SK-N-SH (cell line): Measurements from ENCODE around the gene SMPD3. TPM values are rescaled to one million over a fixed set of nuclear protein-coding genes. Genes with fewer than 3 reads are reported as not detected.

Experiments
- CTCF ChIA-PET: fragments of 300-600, 350-600 bp; formaldehyde crosslinking; extraction: SDS; loops from one replicate; lab custom pipeline; 2021; lab: Yijun Ruan, JAX
- POLR2A ChIA-PET: fragments of 350-600 bp; sonication (Branson Sonifier 250); formaldehyde crosslinking; extraction: SDS; loops from one replicate; lab custom pipeline; 2020; ENCODE audit warnings: antibody characterized with exemption, inconsistent platforms; lab: Yijun Ruan, JAX
- DNase-seq: peaks from one replicate; pipeline ENCODE4 v3.0.0; 2012
- H2AFZ ChIP-seq: fragments of 200-600 bp; sonication (generic); 2 replicates; pipeline ENCODE4 v1.8.1; 2016; ENCODE audit warnings: antibody characterized with exemption, mild to moderate bottlenecking, low read depth
- H3F3A ChIP-seq: fragments of 200-600 bp; sonication (generic); replicated peaks from 2 replicates; pipeline ENCODE3; 2016; ENCODE audit warnings: antibody characterized with exemption, mild to moderate bottlenecking; ENCODE audit not compliant: insufficient read depth
- H3K27ac ChIP-seq, 2 experiments: fragments of 200-500 bp in 1 of 2; fragments of 200-600 bp in 1 of 2; sonication (Bioruptor generic) in 1 of 2; sonication (generic), shearing (Covaris generic) in 1 of 2; 2 replicates each; pipeline versions ENCODE4 v1.5.1 to v1.6.1; 2014 to 2016; ENCODE audit warnings: low read depth in 2 of 2, inconsistent platforms in 1 of 2, low read length in 1 of 2, mild to moderate bottlenecking in 1 of 2, mixed read lengths in 1 of 2
- H3K27me3 ChIP-seq: fragments of 200-600 bp; sonication (generic), shearing (Covaris generic); 2 replicates; pipeline ENCODE4 v1.6.1; 2016; ENCODE audit warnings: mixed run types; ENCODE audit not compliant: insufficient read depth
- H3K36me3 ChIP-seq, 2 experiments: fragments of 200-500 bp in 1 of 2; fragments of 200-600 bp in 1 of 2; sonication (Bioruptor generic) in 1 of 2; sonication (generic) in 1 of 2; replicated peaks in 1 of 2; 2 replicates each; pipeline versions ENCODE3 to v1.5.1; 2014 to 2016; ENCODE audit warnings: low read length in 1 of 2, mild to moderate bottlenecking in 1 of 2; ENCODE audit not compliant: insufficient read depth in 2 of 2, control insufficient read depth in 1 of 2
- H3K4me1 ChIP-seq, 2 experiments: fragments of 200-500 bp in 1 of 2; fragments of 200-600 bp in 1 of 2; sonication (Bioruptor generic) in 1 of 2; sonication (generic), shearing (Covaris generic) in 1 of 2; 2 replicates each; pipeline versions ENCODE4 v1.5.1 to v1.6.1; 2014 to 2016; ENCODE audit warnings: low read depth in 1 of 2, low read length in 1 of 2, mixed run types in 1 of 2; ENCODE audit not compliant: insufficient read depth in 2 of 2, control insufficient read depth in 1 of 2
- H3K4me2 ChIP-seq: fragments of 200-600 bp; sonication (generic), shearing (Covaris generic); 2 replicates; pipeline ENCODE4 v1.6.1; 2017; ENCODE audit warnings: mixed run types
- H3K4me3 ChIP-seq, 2 experiments: fragments of 200-500 bp in 1 of 2; fragments of 200-600 bp in 1 of 2; sonication (Bioruptor generic) in 1 of 2; sonication (generic), shearing (Covaris generic) in 1 of 2; 2 replicates each; pipeline versions ENCODE4 v1.5.1 to v1.8.1; 2014 to 2016; ENCODE audit warnings: low read depth in 2 of 2, inconsistent platforms in 1 of 2, low read length in 1 of 2, mild to moderate bottlenecking in 1 of 2, mixed read lengths in 1 of 2, moderate library complexity in 1 of 2
- H3K79me2 ChIP-seq: fragments of 200-600 bp; sonication (generic); 2 replicates; pipeline ENCODE4 v1.8.1; 2017; ENCODE audit warnings: mild to moderate bottlenecking; ENCODE audit not compliant: insufficient read depth
- H3K9ac ChIP-seq: fragments of 200-600 bp; sonication (generic); 2 replicates; pipeline ENCODE4 v1.6.1; 2017; ENCODE audit warnings: mixed run types
- H3K9me2 ChIP-seq: fragments of 200-600 bp; sonication (generic); 2 replicates; pipeline ENCODE4 v1.6.1; 2017; ENCODE audit warnings: mixed run types
- H3K9me3 ChIP-seq: fragments of 200-600 bp; sonication (generic); 2 replicates; pipeline ENCODE4 v1.6.1; 2017; ENCODE audit warnings: mixed run types, mild to moderate bottlenecking, moderate library complexity
- H4K20me1 ChIP-seq: fragments of 200-600 bp; sonication (generic); 2 replicates; pipeline ENCODE4 v1.6.1; 2017; ENCODE audit warnings: mild to moderate bottlenecking, mixed run types; ENCODE audit not compliant: insufficient read depth
- CHD2 ChIP-seq: fragments of 150-350 bp; IDR thresholded peaks from 2 replicates; pipeline ENCODE4 v1.6.1; 2018; ENCODE audit warnings: low read length; ENCODE audit not compliant: partially characterized antibody
- FOXM1 ChIP-seq: IDR thresholded peaks from 2 replicates; pipeline ENCODE4 v1.4.0; 2012; ENCODE audit warnings: low read depth, mild to moderate bottlenecking
- GATA2 ChIP-seq: sonication (generic); formaldehyde crosslinking; IDR thresholded peaks from 2 replicates; pipeline ENCODE4 v1.5.0; 2020; ENCODE audit warnings: mild to moderate bottlenecking, missing genetic modification reagents
- MXI1 ChIP-seq: IDR thresholded peaks from 2 replicates; pipeline ENCODE4 v1.6.1; 2012; ENCODE audit warnings: mild to moderate bottlenecking, low read depth, low read length, improper control_type of control experiment
- NFIC ChIP-seq: IDR thresholded peaks from 2 replicates; pipeline ENCODE4 v1.4.0; 2012; ENCODE audit warnings: borderline replicate concordance
- NRF1 ChIP-seq: IDR thresholded peaks from 2 replicates; pipeline ENCODE4 v1.6.1; 2012; ENCODE audit warnings: low read depth, mild to moderate bottlenecking, low read length
- RFX5 ChIP-seq: IDR thresholded peaks from 2 replicates; pipeline ENCODE4 v1.6.1; 2012; ENCODE audit warnings: mild to moderate bottlenecking, improper control_type of control experiment, low read length
- RXRA ChIP-seq: IDR thresholded peaks from 2 replicates; pipeline ENCODE4 v1.4.0; 2012; ENCODE audit warnings: low read depth, mild to moderate bottlenecking, borderline replicate concordance
- SIN3A ChIP-seq: IDR thresholded peaks from 2 replicates; pipeline ENCODE4 v1.6.1; 2012; ENCODE audit warnings: low read depth, mild to moderate bottlenecking, low read length, moderate library complexity, borderline replicate concordance
- SMC3 ChIP-seq: IDR thresholded peaks from 2 replicates; pipeline ENCODE4 v1.6.1; 2012; ENCODE audit warnings: low read depth, low read length, improper control_type of control experiment
- TAF1 ChIP-seq: IDR thresholded peaks from 2 replicates; pipeline ENCODE4 v1.6.1; 2012; ENCODE audit warnings: low read depth, mild to moderate bottlenecking, low read length, moderate library complexity, borderline replicate concordance
- WGBS: methylation state at CpG from one replicate; pipeline ENCODE4 v1.1.6; 2017; ENCODE audit warnings: low lambda C conversion rate; 5-methylcytosine and 5-hydroxymethylcytosine counted together
- polyA plus RNA-seq, 3 experiments: library from polyadenylated mRNA; depleted of rRNA; stranded (reverse); fragments of >200 nt; gene quantifications; 2 replicates each; pipeline ENCODE4 v1.2.3, GENCODE V29; 2012
- TF ChIP-seq, protein P1 (sequence below): IDR thresholded peaks from 2 replicates; pipeline ENCODE4; 2012
- TF ChIP-seq, protein P2 (sequence below): IDR thresholded peaks from 2 replicates; pipeline ENCODE4 v1.6.1; 2012; ENCODE audit warnings: mild to moderate bottlenecking, low read depth, low read length, moderate library complexity
- TF ChIP-seq, protein P3 (sequence below): fragments of 150-350 bp; IDR thresholded peaks from 2 replicates; pipeline ENCODE4 v1.6.1; 2016; ENCODE audit warnings: mild to moderate bottlenecking, low read depth, low read length
- TF ChIP-seq, protein P4 (sequence below): IDR thresholded peaks from 2 replicates; pipeline ENCODE4 v1.4.0; 2012; ENCODE audit warnings: low read depth

SMPD3 gene
- polyA plus RNA-seq, 1 of the 3 experiments (the other 2 are of a cell fraction): 0.38 TPM

DNA sequence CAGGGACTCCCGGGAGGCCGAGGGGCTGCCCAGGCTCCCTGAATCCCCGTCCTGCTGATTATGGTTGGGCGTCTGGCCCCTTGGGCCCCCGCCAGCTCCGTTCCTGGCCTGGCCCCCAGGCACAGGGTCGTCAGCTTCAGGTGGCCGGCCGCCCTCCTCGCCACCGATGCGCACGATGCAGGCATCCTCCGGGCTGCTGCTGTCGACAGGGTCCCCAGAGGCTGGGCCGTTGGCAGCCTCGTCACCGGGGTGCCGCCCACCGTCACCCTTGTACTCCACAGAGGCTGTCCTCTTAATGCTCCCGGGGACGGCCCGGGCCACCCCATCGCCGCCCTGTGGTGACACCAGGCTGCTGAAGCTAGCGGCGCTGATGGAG lies 77.0 kb downstream of the SMPD3 start:
- Histone ChIP-seq H3K4me3 (no peak overlapping the region), H3K36me3 (no peaks in the 10 kb centered on the region), H4K20me1 (no peaks in the 10 kb centered on the region), H3K79me2 (no peaks in the 10 kb centered on the region), H3K27ac (no peak overlapping the region), H3F3A (no peaks in the 10 kb centered on the region), H3K4me2 (no peak overlapping the region), H3K27me3 (no peaks in the 10 kb centered on the region), H3K4me1 (peaks cover 0 to 18% of the 10 kb centered on the region in 2 experiments; a peak in 1 of 4 replicates), H2AFZ (no peak overlapping the region), H3K9ac (no peak overlapping the region), H3K9me3 (no peaks in the 10 kb centered on the region), H3K9me2 (no peaks in the 10 kb centered on the region)
- CTCF ChIA-PET: interaction anchor here (1.0 to 2.3 kb wide), 6 partner anchors 8 to 157 kb away, joined by 3 to 9 read pairs (median 6); no protein-coding TSS in a partner anchor
- POLR2A ChIA-PET: no interaction called here
- no peak for DNase-seq
- WGBS: 83% methylated on average over 10 of the region's 27 CpGs
- TF ChIP-seq NFIC (no peak), CHD2 (no peak), MXI1 (no peak)
- TF ChIP-seq, protein P1, sequence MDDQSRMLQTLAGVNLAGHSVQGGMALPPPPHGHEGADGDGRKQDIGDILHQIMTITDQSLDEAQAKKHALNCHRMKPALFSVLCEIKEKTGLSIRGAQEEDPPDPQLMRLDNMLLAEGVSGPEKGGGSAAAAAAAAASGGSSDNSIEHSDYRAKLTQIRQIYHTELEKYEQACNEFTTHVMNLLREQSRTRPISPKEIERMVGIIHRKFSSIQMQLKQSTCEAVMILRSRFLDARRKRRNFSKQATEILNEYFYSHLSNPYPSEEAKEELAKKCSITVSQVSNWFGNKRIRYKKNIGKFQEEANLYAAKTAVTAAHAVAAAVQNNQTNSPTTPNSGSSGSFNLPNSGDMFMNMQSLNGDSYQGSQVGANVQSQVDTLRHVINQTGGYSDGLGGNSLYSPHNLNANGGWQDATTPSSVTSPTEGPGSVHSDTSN: no peak
- TF ChIP-seq, protein P2, sequence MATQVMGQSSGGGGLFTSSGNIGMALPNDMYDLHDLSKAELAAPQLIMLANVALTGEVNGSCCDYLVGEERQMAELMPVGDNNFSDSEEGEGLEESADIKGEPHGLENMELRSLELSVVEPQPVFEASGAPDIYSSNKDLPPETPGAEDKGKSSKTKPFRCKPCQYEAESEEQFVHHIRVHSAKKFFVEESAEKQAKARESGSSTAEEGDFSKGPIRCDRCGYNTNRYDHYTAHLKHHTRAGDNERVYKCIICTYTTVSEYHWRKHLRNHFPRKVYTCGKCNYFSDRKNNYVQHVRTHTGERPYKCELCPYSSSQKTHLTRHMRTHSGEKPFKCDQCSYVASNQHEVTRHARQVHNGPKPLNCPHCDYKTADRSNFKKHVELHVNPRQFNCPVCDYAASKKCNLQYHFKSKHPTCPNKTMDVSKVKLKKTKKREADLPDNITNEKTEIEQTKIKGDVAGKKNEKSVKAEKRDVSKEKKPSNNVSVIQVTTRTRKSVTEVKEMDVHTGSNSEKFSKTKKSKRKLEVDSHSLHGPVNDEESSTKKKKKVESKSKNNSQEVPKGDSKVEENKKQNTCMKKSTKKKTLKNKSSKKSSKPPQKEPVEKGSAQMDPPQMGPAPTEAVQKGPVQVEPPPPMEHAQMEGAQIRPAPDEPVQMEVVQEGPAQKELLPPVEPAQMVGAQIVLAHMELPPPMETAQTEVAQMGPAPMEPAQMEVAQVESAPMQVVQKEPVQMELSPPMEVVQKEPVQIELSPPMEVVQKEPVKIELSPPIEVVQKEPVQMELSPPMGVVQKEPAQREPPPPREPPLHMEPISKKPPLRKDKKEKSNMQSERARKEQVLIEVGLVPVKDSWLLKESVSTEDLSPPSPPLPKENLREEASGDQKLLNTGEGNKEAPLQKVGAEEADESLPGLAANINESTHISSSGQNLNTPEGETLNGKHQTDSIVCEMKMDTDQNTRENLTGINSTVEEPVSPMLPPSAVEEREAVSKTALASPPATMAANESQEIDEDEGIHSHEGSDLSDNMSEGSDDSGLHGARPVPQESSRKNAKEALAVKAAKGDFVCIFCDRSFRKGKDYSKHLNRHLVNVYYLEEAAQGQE: no peak

DNA sequence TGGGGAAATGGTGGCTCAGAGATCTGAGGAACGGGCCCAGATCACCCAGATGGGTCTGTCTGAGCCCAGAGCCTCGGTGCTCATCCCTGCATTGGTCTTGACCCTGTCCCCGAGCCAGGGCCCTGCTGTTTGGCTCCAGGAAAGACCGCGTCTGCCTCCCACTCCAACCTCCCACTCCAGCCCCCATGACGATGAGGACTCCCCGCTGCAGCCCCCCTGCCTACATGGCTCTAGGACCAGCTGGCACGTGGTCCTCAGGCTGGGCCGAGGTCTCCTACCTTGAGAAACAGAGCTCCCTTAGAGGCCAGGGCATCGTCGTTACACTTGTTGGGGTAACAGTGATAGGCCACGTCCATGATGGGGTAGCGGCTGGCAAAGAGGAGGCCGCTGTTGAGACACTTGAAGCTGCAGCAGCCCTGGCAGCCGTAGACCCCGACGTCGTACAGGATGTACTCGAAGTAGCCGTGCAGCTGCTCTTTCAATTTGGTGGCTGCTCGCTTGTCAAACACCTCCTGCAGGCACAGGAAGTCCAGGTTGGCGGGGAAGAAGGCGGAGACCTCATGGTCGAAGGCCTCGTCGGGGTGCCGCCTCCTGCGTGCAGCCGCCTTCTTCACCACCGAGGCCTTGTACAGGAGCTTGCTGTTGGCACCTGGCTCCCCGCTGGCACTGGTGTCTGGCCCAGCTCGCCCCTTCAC lies 77.6 kb downstream of the SMPD3 start:
- POLR2A ChIA-PET: no interaction called here

More for the DNA sequence above, 77.6 kb downstream of the SMPD3 start:
- Histone ChIP-seq H3K9ac (no peak overlapping the region), H2AFZ (no peak overlapping the region), H3K4me2 (no peak overlapping the region), H3K4me3 (no peak overlapping the region), H3K36me3 (no peaks in the 10 kb centered on the region), H3K9me3 (no peaks in the 10 kb centered on the region), H3F3A (no peaks in the 10 kb centered on the region), H3K79me2 (no peaks in the 10 kb centered on the region), H3K9me2 (no peaks in the 10 kb centered on the region), H4K20me1 (no peaks in the 10 kb centered on the region), H3K4me1 (peaks cover 0 to 23% of the 10 kb centered on the region in 2 experiments; a peak in 1 of 4 replicates), H3K27ac (no peak overlapping the region), H3K27me3 (no peaks in the 10 kb centered on the region)
- CTCF ChIA-PET: interaction anchor here (1.0 to 2.3 kb wide), 5 partner anchors 8 to 150 kb away, joined by 3 to 9 read pairs (median 6); no protein-coding TSS in a partner anchor
- WGBS: 80% methylated on average over 17 of the region's 32 CpGs
- DNase-seq: no peak
- TF ChIP-seq GATA2 (CRISPR knock-in tag) (no peak), RFX5 (no peak), CHD2 (no peak), FOXM1 (no peak), RXRA (no peak), NRF1 (no peak), TAF1 (no peak), SMC3 (no peak), SIN3A (no peak), NFIC (no peak)
- TF ChIP-seq, protein P3, sequence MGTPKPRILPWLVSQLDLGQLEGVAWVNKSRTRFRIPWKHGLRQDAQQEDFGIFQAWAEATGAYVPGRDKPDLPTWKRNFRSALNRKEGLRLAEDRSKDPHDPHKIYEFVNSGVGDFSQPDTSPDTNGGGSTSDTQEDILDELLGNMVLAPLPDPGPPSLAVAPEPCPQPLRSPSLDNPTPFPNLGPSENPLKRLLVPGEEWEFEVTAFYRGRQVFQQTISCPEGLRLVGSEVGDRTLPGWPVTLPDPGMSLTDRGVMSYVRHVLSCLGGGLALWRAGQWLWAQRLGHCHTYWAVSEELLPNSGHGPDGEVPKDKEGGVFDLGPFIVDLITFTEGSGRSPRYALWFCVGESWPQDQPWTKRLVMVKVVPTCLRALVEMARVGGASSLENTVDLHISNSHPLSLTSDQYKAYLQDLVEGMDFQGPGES: no peak
- TF ChIP-seq, protein P1: no peak
- TF ChIP-seq, protein P4, sequence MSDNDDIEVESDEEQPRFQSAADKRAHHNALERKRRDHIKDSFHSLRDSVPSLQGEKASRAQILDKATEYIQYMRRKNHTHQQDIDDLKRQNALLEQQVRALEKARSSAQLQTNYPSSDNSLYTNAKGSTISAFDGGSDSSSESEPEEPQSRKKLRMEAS: no peak
